GM18526 (cell line): ENCODE data around the gene WDR81.

ENCODE experiments used
- POLR2A ChIP-seq: IDR thresholded peaks from 3 replicates; pipeline ENCODE4 v1.6.1; 2011; ENCODE audit not compliant: insufficient read length; ENCODE audit errors: extremely low read depth

The WDR81 gene

GRCh38 chr17:1736348-1737281 lies 12.1 kb downstream of the WDR81 start:
- TF ChIP-seq POLR2A = no peak

GRCh38 chr17:1737531-1738291 lies 13.2 kb downstream of the WDR81 start:
- TF ChIP-seq POLR2A = no peak

GRCh38 chr17:1742371-1743087 lies 18.0 kb downstream of the WDR81 start, which contains the start of gene SERPINF2:
Gene SERPINF2, plus strand, starts transcription at chr17:1742871. Its CDS starts 2,125 bp downstream, at chr17:1744996.
- TF ChIP-seq POLR2A = no peak

- TF ChIP-seq POLR2A = no peak
These were observed 18.6 kb downstream of the WDR81 start for GRCh38 chr17:1743088-1743439.

GRCh38 chr17:1744551-1745512 lies 20.3 kb downstream of the WDR81 start:
- no peak for TF ChIP-seq POLR2A

GRCh38 chr17:1745513-1746020 lies 21.1 kb downstream of the WDR81 start:
- TF ChIP-seq POLR2A = no peak

GRCh38 chr17:1746975-1747543 lies 22.6 kb downstream of the WDR81 start:
- TF ChIP-seq POLR2A = no peak

GRCh38 chr17:1750628-1751027 lies 26.1 kb downstream of the WDR81 start:
- TF ChIP-seq POLR2A = no peak

GRCh38 chr17:1752425-1753262 lies 28.1 kb downstream of the WDR81 start:
- TF ChIP-seq POLR2A = no peak

GRCh38 chr17:1753767-1754429 lies 29.4 kb downstream of the WDR81 start:
- no peak for TF ChIP-seq POLR2A

- no peak for TF ChIP-seq POLR2A
These were observed 30.1 kb downstream of the WDR81 start for GRCh38 chr17:1754430-1755112.
